Measurements from ENCODE around the gene CLSTN3. TPM values are rescaled to one million over a fixed set of nuclear protein-coding genes. Genes with fewer than 3 reads are reported as not detected.

Gene CLSTN3
- total and polyA plus RNA-seq, 10 of the 15 experiments (the other 5 are each of a cell fraction or from before 2014, with no cell fraction given) = 0.09 to 35.9 (median 11.3) TPM

GRCh38 chr12:7108003-7108795 is 22.0 kb upstream of the CLSTN3 start (continued):
- TF ChIP-seq ZBTB11 (CRISPR knock-in tag; IDR thresholded peaks at IDR 0.05) (no peak), RB1 (IDR thresholded peaks at IDR 0.05; ENCODE audit: borderline replicate concordance) (no peak), JUND (IDR thresholded peaks at IDR 0.05; ENCODE audit: low read depth, low read length) (no peak), POLR2AphosphoS5 (IDR thresholded peaks at IDR 0.05; ENCODE audit: low read length) (peak; percentile 96), RAD21 (IDR thresholded peaks at IDR 0.05; ENCODE audit: insufficient read depth, low read depth, low read length) (no peak), MTA2 (IDR thresholded peaks at IDR 0.05; ENCODE audit: low read depth) (peak; percentile 60; the same call in 1 of the 2 replicates), POLR2A (IDR thresholded peaks at IDR 0.05; ENCODE audit: low read depth, low read length) (peak; percentile 97)
